DND-41 (cell line): Measurements from ENCODE around the gene RBM19.

Source experiments
- EZH2 ChIP-seq: IDR thresholded peaks from 3 replicates; pipeline ENCODE4 v1.6.1; 2012; ENCODE audit warnings: borderline replicate concordance, low read depth, mild to moderate bottlenecking, moderate library complexity, low read length, inconsistent platforms; ENCODE audit not compliant: severe bottlenecking
- TF ChIP-seq, protein P1 (sequence below): IDR thresholded peaks from 2 replicates; pipeline ENCODE4 v1.5.1; 2012; ENCODE audit warnings: borderline replicate concordance, low read length, moderate library complexity, mild to moderate bottlenecking; ENCODE audit not compliant: poor library complexity, severe bottlenecking; ENCODE audit errors: extremely low read depth

DNA sequence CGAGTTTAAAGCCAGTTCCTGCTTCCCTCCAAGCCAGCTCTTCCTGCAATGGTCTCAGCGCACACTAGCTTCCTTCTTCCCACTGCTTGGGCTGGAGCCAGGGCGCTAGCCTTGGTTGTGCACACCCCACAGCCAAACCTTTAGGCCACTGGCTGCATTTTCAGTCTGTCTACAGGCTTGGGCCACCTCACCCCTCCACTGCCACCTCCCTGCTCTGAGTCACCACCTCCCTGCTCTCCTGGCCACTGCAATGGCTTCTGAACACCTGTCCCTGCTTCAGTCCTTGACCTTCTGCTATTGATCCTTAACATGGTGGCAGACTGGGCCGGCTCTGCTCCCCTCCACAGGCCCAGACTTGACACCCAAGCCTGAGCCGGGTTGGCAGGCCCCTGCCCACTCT is 151.1 kb downstream of the RBM19 start:
- TF ChIP-seq, protein P1, sequence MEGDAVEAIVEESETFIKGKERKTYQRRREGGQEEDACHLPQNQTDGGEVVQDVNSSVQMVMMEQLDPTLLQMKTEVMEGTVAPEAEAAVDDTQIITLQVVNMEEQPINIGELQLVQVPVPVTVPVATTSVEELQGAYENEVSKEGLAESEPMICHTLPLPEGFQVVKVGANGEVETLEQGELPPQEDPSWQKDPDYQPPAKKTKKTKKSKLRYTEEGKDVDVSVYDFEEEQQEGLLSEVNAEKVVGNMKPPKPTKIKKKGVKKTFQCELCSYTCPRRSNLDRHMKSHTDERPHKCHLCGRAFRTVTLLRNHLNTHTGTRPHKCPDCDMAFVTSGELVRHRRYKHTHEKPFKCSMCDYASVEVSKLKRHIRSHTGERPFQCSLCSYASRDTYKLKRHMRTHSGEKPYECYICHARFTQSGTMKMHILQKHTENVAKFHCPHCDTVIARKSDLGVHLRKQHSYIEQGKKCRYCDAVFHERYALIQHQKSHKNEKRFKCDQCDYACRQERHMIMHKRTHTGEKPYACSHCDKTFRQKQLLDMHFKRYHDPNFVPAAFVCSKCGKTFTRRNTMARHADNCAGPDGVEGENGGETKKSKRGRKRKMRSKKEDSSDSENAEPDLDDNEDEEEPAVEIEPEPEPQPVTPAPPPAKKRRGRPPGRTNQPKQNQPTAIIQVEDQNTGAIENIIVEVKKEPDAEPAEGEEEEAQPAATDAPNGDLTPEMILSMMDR, result no peak
- TF ChIP-seq EZH2, result no peak
